HG03135 (cell line): Measurements from ENCODE around the gene TBL3.
A peak's percentile ranks its signal among the peaks of the same experiment; 100 is the strongest.

Experiments
- ATAC-seq: cut with Tn5 transposase; IDR thresholded peaks from one replicate; pipeline ENCODE4 v1.9.1; 2021; ENCODE audit warnings: mild to moderate bottlenecking, moderate library complexity; ENCODE audit not compliant: unreplicated experiment

TBL3 gene

GRCh38 chr16:2013527-2013926 is 41.7 kb downstream of the TBL3 start:
- ATAC-seq, result no peak

- no peak for ATAC-seq
Observed at GRCh38 chr16:2015117-2015946, 43.5 kb downstream of the TBL3 start.

GRCh38 chr16:2015947-2016208 is 44.0 kb downstream of the TBL3 start:
- no peak for ATAC-seq

- no peak for ATAC-seq
Observed at GRCh38 chr16:2016407-2016922, 44.6 kb downstream of the TBL3 start.

- ATAC-seq, result no peak
Observed at GRCh38 chr16:2019518-2019920, 47.7 kb downstream of the TBL3 start, which contains the start of gene NPW. TSS of gene NPW (plus strand) at chr16:2019785.

- ATAC-seq, result no peak
Observed at GRCh38 chr16:2019921-2020831, 48.3 kb downstream of the TBL3 start.

- no peak for ATAC-seq
Observed at GRCh38 chr16:2022723-2023091, 50.9 kb downstream of the TBL3 start.

- peak; percentile 66 for ATAC-seq
Observed at GRCh38 chr16:2023092-2024031, 51.5 kb downstream of the TBL3 start.

- ATAC-seq, result no peak
Observed at GRCh38 chr16:2024032-2024420, 52.2 kb downstream of the TBL3 start.

- no peak for ATAC-seq
Observed at GRCh38 chr16:2025251-2025650, 53.4 kb downstream of the TBL3 start.

- ATAC-seq, result no peak
Observed at GRCh38 chr16:2025878-2026460, 54.1 kb downstream of the TBL3 start.

- ATAC-seq, result no peak
Observed at GRCh38 chr16:2026461-2027023, 54.7 kb downstream of the TBL3 start, which contains the start of gene NHERF2. TSS of gene NHERF2 (plus strand) at chr16:2026902. CDS start at chr16:2027006, 104 bp downstream.

GRCh38 chr16:2027024-2028010 is 55.5 kb downstream of the TBL3 start:
- no peak for ATAC-seq

- no peak for ATAC-seq
Observed at GRCh38 chr16:2028146-2028545, 56.3 kb downstream of the TBL3 start.

- no peak for ATAC-seq
Observed at GRCh38 chr16:2028620-2029220, 56.9 kb downstream of the TBL3 start.

- no peak for ATAC-seq
Observed at GRCh38 chr16:2029350-2029749, 57.5 kb downstream of the TBL3 start.

GRCh38 chr16:2030036-2030435 is 58.2 kb downstream of the TBL3 start:
- ATAC-seq, result no peak

GRCh38 chr16:2031081-2031577 is 59.3 kb downstream of the TBL3 start:
- ATAC-seq, result no peak
